K562 (cell line): ENCODE results near the gene ULK1. TPM values are rescaled to one million over a fixed set of nuclear protein-coding genes. Genes with fewer than 3 reads are reported as not detected.

Experiments
- ATAC-seq: fragments of 200-7000 bp; cut with Tn5 transposase; 3 replicates; pipeline ENCODE4 v1.9.1; 2020; ENCODE audit warnings: moderate library complexity
- BruUV-seq: library from RNA; stranded (reverse); fragments of 400-500 nt; replicated peaks from 2 replicates; lab custom pipeline; 2021; lab: Mats Ljungman, UMichigan
- CTCF ChIA-PET: fragments of 300-600 bp; formaldehyde crosslinking; extraction: SDS; loops from one replicate; lab custom pipeline; 2021; ENCODE audit warnings: low intra/inter-chr PET ratio; lab: Yijun Ruan, JAX
- POLR2A ChIA-PET: fragments of 300-600, 350-650 bp; sonication (Branson Sonifier 250); formaldehyde crosslinking; extraction: SDS; loops from one replicate; lab custom pipeline; 2021; ENCODE audit warnings: antibody characterized with exemption, inconsistent platforms; lab: Yijun Ruan, JAX
- DNase-seq, 4 experiments: peaks; one replicate each; pipeline versions ENCODE4 v3.0.0 to v3.0.0-alpha.2; 2011 to 2018; ENCODE audit warnings: low spot score in 3 of 4, mixed read lengths in 3 of 4; ENCODE audit errors: extremely low read depth in 1 of 4
- FAIRE-seq: peaks from 2 replicates; lab custom pipeline; 2011; peaks lifted over from hg19 to GRCh38; lab: Jason Lieb, UNC
- H2AFZ ChIP-seq: 2 replicates; pipeline ENCODE4 v1.6.0; 2011; ENCODE audit warnings: low read depth, low read length, control low read depth, inconsistent platforms
- H3K27ac ChIP-seq: fragments of 200-600 bp; 3 replicates; pipeline ENCODE4 v1.8.0; 2011; ENCODE audit warnings: low read depth, mild to moderate bottlenecking, control low read depth, inconsistent platforms, low read length, moderate library complexity, mixed read lengths; ENCODE audit errors: extremely low read depth
- H3K27me3 ChIP-seq, 2 experiments: fragments of 300-600 bp in 1 of 2; 2 replicates in 1 of 2; 3 replicates in 1 of 2; pipeline versions ENCODE4 v1.6.0 to v1.8.0; 2011; ENCODE audit warnings: inconsistent platforms in 2 of 2, low read length in 2 of 2, mild to moderate bottlenecking in 1 of 2, mixed read lengths in 1 of 2, moderate library complexity in 1 of 2; ENCODE audit not compliant: control insufficient read depth in 2 of 2, insufficient read depth in 2 of 2
- H3K36me3 ChIP-seq: fragments of 300-600 bp; 3 replicates; pipeline ENCODE4 v1.8.0; 2011; ENCODE audit warnings: mild to moderate bottlenecking, low read length, inconsistent platforms; ENCODE audit not compliant: control insufficient read depth, insufficient read depth
- H3K4me1 ChIP-seq, 2 experiments: fragments of 200-600 bp in 1 of 2; replicated peaks in 1 of 2; 2 replicates in 1 of 2; 3 replicates in 1 of 2; pipeline versions ENCODE4 v1.5.1 to v1.8.0; 2011; ENCODE audit warnings: inconsistent platforms in 2 of 2, low read length in 2 of 2, mild to moderate bottlenecking in 1 of 2, mixed read lengths in 1 of 2, moderate library complexity in 1 of 2; ENCODE audit not compliant: control insufficient read depth in 2 of 2, insufficient read depth in 2 of 2
- H3K4me2 ChIP-seq: 2 replicates; pipeline ENCODE4 v1.6.1; 2011; ENCODE audit warnings: low read length, control low read depth, inconsistent platforms, mixed read lengths; ENCODE audit not compliant: insufficient read depth
- H3K4me3 ChIP-seq: fragments of 200-600 bp; sonication (generic), shearing (Covaris generic); 2 replicates; pipeline ENCODE4 v1.5.1; 2016; ENCODE audit warnings: control low read depth, inconsistent platforms
- H3K79me2 ChIP-seq: fragments of 200-600 bp; 3 replicates; pipeline ENCODE4 v1.8.0; 2011; ENCODE audit warnings: low read length, inconsistent platforms; ENCODE audit not compliant: control insufficient read depth, insufficient read depth
- H3K9ac ChIP-seq, 2 experiments: 2 replicates each; pipeline versions ENCODE4 v1.6.0 to v1.6.1; 2011; ENCODE audit warnings: low read depth in 2 of 2, low read length in 2 of 2, control low read depth in 1 of 2, inconsistent platforms in 1 of 2, mild to moderate bottlenecking in 1 of 2, mixed read lengths in 1 of 2; ENCODE audit not compliant: insufficient read depth in 1 of 2
- H3K9me1 ChIP-seq: one replicate; pipeline ENCODE4 v1.6.0; 2011; ENCODE audit warnings: inconsistent platforms, mild to moderate bottlenecking, low read length, moderate library complexity; ENCODE audit not compliant: control insufficient read depth, insufficient read depth
- H3K9me3 ChIP-seq: replicated peaks from 2 replicates; pipeline ENCODE4 v1.5.1; 2011; ENCODE audit warnings: low read depth, low read length, inconsistent platforms; ENCODE audit not compliant: control insufficient read depth, insufficient read depth
- H4K20me1 ChIP-seq: replicated peaks from 2 replicates; pipeline ENCODE4 v1.6.1; 2011; ENCODE audit warnings: low read length, inconsistent platforms, mixed read lengths; ENCODE audit not compliant: control insufficient read depth, insufficient read depth
- COPS2 ChIP-seq: fragments of 450-650 bp; conservative IDR thresholded peaks from 2 replicates; pipeline ENCODE4 v1.6.1; 2016; ENCODE audit warnings: mild to moderate bottlenecking, moderate library complexity
- KLF6 ChIP-seq: fragments of 250-450 bp; sonication (Bioruptor Pico); IDR thresholded peaks from 2 replicates; pipeline ENCODE4 v1.4.0; 2020; ENCODE audit warnings: mild to moderate bottlenecking, moderate library complexity, borderline replicate concordance
- NR3C1 ChIP-seq: sonication (generic); formaldehyde crosslinking; IDR thresholded peaks from 2 replicates; pipeline ENCODE4 v1.8.1; 2022; ENCODE audit warnings: missing genetic modification reagents
- RBBP5 ChIP-seq: fragments of 200-600 bp; sonication (generic); IDR thresholded peaks from 2 replicates; pipeline ENCODE4 v1.6.1; 2012; ENCODE audit warnings: borderline replicate concordance, mild to moderate bottlenecking, low read length, control low read depth, inconsistent platforms; ENCODE audit not compliant: insufficient read depth, poor library complexity, severe bottlenecking
- SRF ChIP-seq, 2 experiments: fragments of 250-450, 450-650 bp in 1 of 2; sonication (Bioruptor Pico) in 1 of 2; sonication (generic) in 1 of 2; formaldehyde crosslinking; IDR thresholded peaks; 2 replicates each; pipeline versions ENCODE4 v1.5.0 to v1.5.1; 2020 to 2022; ENCODE audit warnings: mild to moderate bottlenecking in 1 of 2, missing genetic modification reagents in 1 of 2
- TBP ChIP-seq: optimal IDR thresholded peaks from 2 replicates; pipeline ENCODE3; 2011; ENCODE audit warnings: low read depth, low read length, improper control_type of control experiment
- TCF7 ChIP-seq: sonication (generic); IDR thresholded peaks from 2 replicates; pipeline ENCODE4 v1.6.1; 2016; ENCODE audit warnings: antibody characterized with exemption, borderline replicate concordance
- ZNF184 ChIP-seq: sonication (generic); formaldehyde crosslinking; IDR thresholded peaks from 2 replicates; pipeline ENCODE4 v1.5.0; 2020; ENCODE audit warnings: missing genetic modification reagents
- ZNF354B ChIP-seq: fragments of 250-450 bp; sonication (Bioruptor Pico); IDR thresholded peaks from 2 replicates; pipeline ENCODE4 v1.4.0; 2020
- ZNF431 ChIP-seq: sonication (generic); formaldehyde crosslinking; IDR thresholded peaks from 2 replicates; pipeline ENCODE4 v1.8.0; 2022; ENCODE audit warnings: mild to moderate bottlenecking, missing genetic modification reagents
- ZNF436 ChIP-seq: fragments of 250-450, 450-650 bp; sonication (Bioruptor Pico); formaldehyde crosslinking; IDR thresholded peaks from 2 replicates; pipeline ENCODE4 v1.7.0; 2020; ENCODE audit warnings: mild to moderate bottlenecking
- ZNF780A ChIP-seq: fragments of 250-450 bp; sonication (Bioruptor Pico); IDR thresholded peaks from 2 replicates; pipeline ENCODE4 v1.5.0; 2021; ENCODE audit warnings: mild to moderate bottlenecking
- WGBS: fragments of 100-300 bp; shearing (Covaris generic); methylation state at CpG from one replicate; pipeline ENCODE4 v1.1.6; 2016; ENCODE audit warnings: low coverage, mixed read lengths; ENCODE audit not compliant: insufficient coverage; ENCODE audit errors: missing lambda C conversion rate; 5-methylcytosine and 5-hydroxymethylcytosine counted together
- in situ Hi-C: fragments of 300-500 bp; cut with MboI; formaldehyde crosslinking; loops from 4 replicates; pipeline ENCODE4 v1.15.0; 2018; ENCODE audit warnings: inconsistent platforms, mixed read lengths
- intact Hi-C: fragments of 100-400 bp; cut with micrococcal nuclease; formaldehyde crosslinking; loops from 2 replicates; pipeline ENCODE4 v1.14.2; 2022
- polyA plus RNA-seq, 8 experiments: library from polyadenylated mRNA; depleted of rRNA in 4 of 8; stranded (reverse) in 5 of 8; unstranded in 3 of 8; fragments of >200 nt; fragmentation: Nextera tagmentation in 2 of 8; fragmentation: Illumina TruSeq in 1 of 8; extraction: Ambion mirVana in 2 of 8; extraction: Trizol in 1 of 8; gene quantifications; 2 replicates each; pipeline versions ENCODE4 v1.2.1 to v1.2.3, GENCODE V29; 2011 to 2014; ENCODE audit warnings: inconsistent platforms in 1 of 8, missing spikeins in 1 of 8
- total RNA-seq, 7 experiments: library from RNA; depleted of rRNA in 6 of 7; stranded (reverse); fragments of >200 nt in 6 of 7; fragmentation: Illumina TruSeq in 2 of 7; extraction: Trizol in 2 of 7; gene quantifications; 2 replicates each; pipeline versions ENCODE4 v1.2.1 to v1.2.3, GENCODE V29; 2011 to 2021; ENCODE audit warnings: low replicate concordance in 1 of 7
- TF ChIP-seq, protein P1 (sequence below): fragments of 450-650 bp; IDR thresholded peaks from 2 replicates; pipeline ENCODE4 v1.7.0; 2016; ENCODE audit warnings: borderline replicate concordance
- TF ChIP-seq, protein P2 (sequence below): IDR thresholded peaks from 2 replicates; pipeline ENCODE4 v1.6.1; 2016; ENCODE audit warnings: missing genetic modification characterization, missing compliant biosample characterization

ULK1 gene
- total and polyA plus RNA-seq, 9 of the 15 experiments (the other 6 are each of a cell fraction or from before 2014, with no cell fraction given), result 0.15 to 29.4 (median 2.5) TPM

GRCh38 chr12:131971226-131971625, 76.8 kb downstream of the ULK1 start:
- Histone ChIP-seq H3K27ac (no peak overlapping the region), H3K36me3 (peaks cover 9% of the 10 kb centered on the region; the same call in 1 of the 3 replicates), H3K79me2 (peaks cover 93% of the 10 kb centered on the region), H4K20me1 (peaks cover 4% of the 10 kb centered on the region; the same call in 1 of the 2 replicates), H3K4me1 (peaks cover 0 to 9% of the 10 kb centered on the region in 2 experiments; a peak in 2 of 5 replicates), H3K4me2 (no peak overlapping the region), H3K9me1 (peaks cover 4% of the 10 kb centered on the region), H3K9ac (no peak overlapping the region), H2AFZ (no peak overlapping the region), H3K4me3 (no peak overlapping the region), H3K9me3 (no peaks in the 10 kb centered on the region), H3K27me3 (no peaks in the 10 kb centered on the region)
- intact Hi-C loops, result no loop called here
- BruUV-seq, result no TSS peak
- no peak for FAIRE-seq
- ATAC-seq, result no peak
- 75% methylated on average over 1 of the region's 1 CpG for WGBS
- TF ChIP-seq, protein P1, sequence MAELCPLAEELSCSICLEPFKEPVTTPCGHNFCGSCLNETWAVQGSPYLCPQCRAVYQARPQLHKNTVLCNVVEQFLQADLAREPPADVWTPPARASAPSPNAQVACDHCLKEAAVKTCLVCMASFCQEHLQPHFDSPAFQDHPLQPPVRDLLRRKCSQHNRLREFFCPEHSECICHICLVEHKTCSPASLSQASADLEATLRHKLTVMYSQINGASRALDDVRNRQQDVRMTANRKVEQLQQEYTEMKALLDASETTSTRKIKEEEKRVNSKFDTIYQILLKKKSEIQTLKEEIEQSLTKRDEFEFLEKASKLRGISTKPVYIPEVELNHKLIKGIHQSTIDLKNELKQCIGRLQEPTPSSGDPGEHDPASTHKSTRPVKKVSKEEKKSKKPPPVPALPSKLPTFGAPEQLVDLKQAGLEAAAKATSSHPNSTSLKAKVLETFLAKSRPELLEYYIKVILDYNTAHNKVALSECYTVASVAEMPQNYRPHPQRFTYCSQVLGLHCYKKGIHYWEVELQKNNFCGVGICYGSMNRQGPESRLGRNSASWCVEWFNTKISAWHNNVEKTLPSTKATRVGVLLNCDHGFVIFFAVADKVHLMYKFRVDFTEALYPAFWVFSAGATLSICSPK, result no peak
- TF ChIP-seq SRF (CRISPR knock-in tag; IDR thresholded peaks at IDR 0.05) (no peak), ZNF436 (CRISPR knock-in tag) (no peak), NR3C1 (no peak), ZNF431 (CRISPR knock-in tag) (no peak), COPS2 (no peak), ZNF780A (CRISPR knock-in tag) (no peak), TCF7 (no peak), ZNF354B (CRISPR knock-in tag) (no peak), RBBP5 (no peak), TBP (no peak), KLF6 (no peak), ZNF184 (CRISPR knock-in tag) (no peak)
- TF ChIP-seq, protein P2, sequence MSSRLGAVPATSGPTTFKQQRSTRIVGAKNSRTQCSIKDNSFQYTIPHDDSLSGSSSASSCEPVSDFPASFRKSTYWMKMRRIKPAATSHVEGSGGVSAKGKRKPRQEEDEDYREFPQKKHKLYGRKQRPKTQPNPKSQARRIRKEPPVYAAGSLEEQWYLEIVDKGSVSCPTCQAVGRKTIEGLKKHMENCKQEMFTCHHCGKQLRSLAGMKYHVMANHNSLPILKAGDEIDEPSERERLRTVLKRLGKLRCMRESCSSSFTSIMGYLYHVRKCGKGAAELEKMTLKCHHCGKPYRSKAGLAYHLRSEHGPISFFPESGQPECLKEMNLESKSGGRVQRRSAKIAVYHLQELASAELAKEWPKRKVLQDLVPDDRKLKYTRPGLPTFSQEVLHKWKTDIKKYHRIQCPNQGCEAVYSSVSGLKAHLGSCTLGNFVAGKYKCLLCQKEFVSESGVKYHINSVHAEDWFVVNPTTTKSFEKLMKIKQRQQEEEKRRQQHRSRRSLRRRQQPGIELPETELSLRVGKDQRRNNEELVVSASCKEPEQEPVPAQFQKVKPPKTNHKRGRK, result no peak
- in situ Hi-C loops, result no loop called here
- POLR2A ChIA-PET, result interaction anchor here (0.8 kb wide), 1 partner anchor 14 kb away, joined by 4 read pairs; no protein-coding TSS in a partner anchor
- DNase-seq, result no peak
- CTCF ChIA-PET, result no interaction called here
